HCT116 (cell line): ENCODE data around the gene FAM167B. TPM values are rescaled to one million over a fixed set of nuclear protein-coding genes. Genes with fewer than 3 reads are reported as not detected.

Experiments used
- ATAC-seq: fragments of 200-7000 bp; cut with Tn5 transposase; 2 replicates; pipeline ENCODE4 v1.9.1; 2020; ENCODE audit warnings: mild to moderate bottlenecking, moderate library complexity
- BruUV-seq: library from RNA; stranded (reverse); fragments of 400-500 nt; replicated peaks from 2 replicates; lab custom pipeline; 2021; lab: Mats Ljungman, UMichigan
- CTCF ChIA-PET: fragments of 300-600 bp; sonication (Branson Sonifier 250); formaldehyde crosslinking; loops from one replicate; lab custom pipeline; 2021; ENCODE audit warnings: antibody characterized with exemption; lab: Charles Lee
- POLR2A ChIA-PET: fragments of 300-600, 350-600 bp; sonication (Branson Sonifier 250); formaldehyde crosslinking; loops from one replicate; lab custom pipeline; 2021; ENCODE audit warnings: antibody characterized with exemption; lab: Charles Lee
- RAD21 ChIA-PET, 2 experiments: fragments of 300-600 bp; sonication (Branson Sonifier 250); formaldehyde crosslinking; loops; one replicate each; lab custom pipeline; 2023; ENCODE audit warnings: low total read pairs in 2 of 2; ENCODE audit not compliant: uncharacterized antibody in 2 of 2, unreplicated experiment in 2 of 2, low non-redundant PET in 1 of 2; lab: Charles Lee
- DNase-seq: peaks from one replicate; pipeline ENCODE4 v3.0.0-alpha.2; 2010; ENCODE audit warnings: low read depth, low spot score
- H2AFZ ChIP-seq: fragments of 200-600 bp; shearing (Covaris generic), sonication (generic); 2 replicates; pipeline ENCODE4 v1.6.1; 2017; ENCODE audit warnings: low read depth, mixed run types, mixed read lengths, antibody characterized with exemption, low read length; ENCODE audit not compliant: poor library complexity, severe bottlenecking
- H3K27ac ChIP-seq: 2 replicates; pipeline ENCODE4 v1.5.1; 2012; ENCODE audit warnings: low read depth, low read length
- H3K27me3 ChIP-seq: fragments of 200-600 bp; sonication (generic); 2 replicates; pipeline ENCODE4 v1.6.1; 2016; ENCODE audit warnings: mixed run types, low read length, mixed read lengths; ENCODE audit not compliant: insufficient read depth
- H3K36me3 ChIP-seq, 2 experiments: fragments of 200-500 bp in 1 of 2; fragments of 200-600 bp in 1 of 2; sonication (Bioruptor generic) in 1 of 2; sonication (generic) in 1 of 2; 2 replicates each; pipeline versions ENCODE4 v1.5.1 to v1.6.1; 2014 to 2016; ENCODE audit warnings: low read length in 2 of 2, inconsistent platforms in 1 of 2, mixed read lengths in 1 of 2, mixed run types in 1 of 2; ENCODE audit not compliant: insufficient read depth in 2 of 2, control insufficient read depth in 1 of 2
- H3K4me1 ChIP-seq, 2 experiments: fragments of 200-600 bp in 1 of 2; sonication (generic) in 1 of 2; 2 replicates each; pipeline versions ENCODE4 v1.5.1 to v1.6.1; 2012 to 2017; ENCODE audit warnings: low read length in 2 of 2, inconsistent platforms in 1 of 2, mild to moderate bottlenecking in 1 of 2, mixed read lengths in 1 of 2, mixed run types in 1 of 2, moderate library complexity in 1 of 2; ENCODE audit not compliant: insufficient read depth in 2 of 2, control insufficient read depth in 1 of 2
- H3K4me2 ChIP-seq: fragments of 200-600 bp; sonication (generic); 2 replicates; pipeline ENCODE4 v1.6.1; 2017; ENCODE audit warnings: mixed run types, low read length, mixed read lengths
- H3K4me3 ChIP-seq, 2 experiments: fragments of 200-600 bp in 1 of 2; sonication (generic) in 1 of 2; replicated peaks in 1 of 2; 2 replicates each; pipeline ENCODE4 v1.5.1; 2011 to 2016; ENCODE audit warnings: low read length in 2 of 2, control low read depth in 1 of 2, low read depth in 1 of 2, mild to moderate bottlenecking in 1 of 2, mixed read lengths in 1 of 2, mixed run types in 1 of 2
- H3K79me2 ChIP-seq: fragments of 200-600 bp; sonication (generic); 2 replicates; pipeline ENCODE4 v1.6.1; 2017; ENCODE audit warnings: mild to moderate bottlenecking, mixed run types, low read length, moderate library complexity, mixed read lengths; ENCODE audit not compliant: insufficient read depth
- H3K9ac ChIP-seq: fragments of 200-600 bp; sonication (generic); 2 replicates; pipeline ENCODE4 v1.6.1; 2016; ENCODE audit warnings: low read length, mixed read lengths
- H3K9me2 ChIP-seq: fragments of 200-600 bp; sonication (generic), shearing (Covaris generic); 2 replicates; pipeline ENCODE4 v1.6.1; 2017; ENCODE audit warnings: mixed run types, mild to moderate bottlenecking, moderate library complexity; ENCODE audit not compliant: insufficient read depth
- H3K9me3 ChIP-seq, 2 experiments: fragments of 200-500 bp in 1 of 2; fragments of 200-600 bp in 1 of 2; sonication (Bioruptor generic) in 1 of 2; sonication (generic) in 1 of 2; 2 replicates each; pipeline ENCODE4 v1.6.1; 2014 to 2017; ENCODE audit warnings: low read length in 2 of 2, mixed read lengths in 2 of 2, inconsistent platforms in 1 of 2, low read depth in 1 of 2, mild to moderate bottlenecking in 1 of 2, mixed run types in 1 of 2, moderate library complexity in 1 of 2; ENCODE audit not compliant: control insufficient read depth in 1 of 2, insufficient read depth in 1 of 2
- H4K20me1 ChIP-seq: fragments of 200-600 bp; sonication (generic), shearing (Covaris generic); 2 replicates; pipeline ENCODE4 v1.6.1; 2017; ENCODE audit warnings: mixed run types, mild to moderate bottlenecking, moderate library complexity; ENCODE audit not compliant: insufficient read depth
- CBX3 ChIP-seq: IDR thresholded peaks from 2 replicates; pipeline ENCODE4 v1.6.1; 2012; ENCODE audit warnings: low read depth
- EGR1 ChIP-seq: IDR thresholded peaks from 2 replicates; pipeline ENCODE4 v1.6.1; 2012; ENCODE audit warnings: low read depth
- ELF1 ChIP-seq: IDR thresholded peaks from 2 replicates; pipeline ENCODE4 v1.6.1; 2012; ENCODE audit warnings: low read depth, borderline replicate concordance
- EZH2 ChIP-seq: fragments of 200-600 bp; sonication (generic); IDR thresholded peaks from 2 replicates; pipeline ENCODE4 v1.6.1; 2017; ENCODE audit warnings: antibody characterized with exemption, mixed run types
- FOSL1 ChIP-seq: IDR thresholded peaks from 2 replicates; pipeline ENCODE4 v1.6.1; 2012; ENCODE audit warnings: low read depth
- POLR2A ChIP-seq: IDR thresholded peaks from 2 replicates; pipeline ENCODE4 v1.7.0; 2011; ENCODE audit warnings: borderline replicate concordance; ENCODE audit not compliant: insufficient read depth, insufficient read length; ENCODE audit errors: extremely low read depth
- POLR2AphosphoS5 ChIP-seq: IDR thresholded peaks from 2 replicates; pipeline ENCODE4 v1.6.1; 2011; ENCODE audit warnings: mild to moderate bottlenecking, low read depth, low read length, moderate library complexity
- SIN3A ChIP-seq: IDR thresholded peaks from 2 replicates; pipeline ENCODE4 v1.6.1; 2012; ENCODE audit warnings: low read depth
- SP1 ChIP-seq: IDR thresholded peaks from 2 replicates; pipeline ENCODE4 v1.6.1; 2012; ENCODE audit warnings: low read depth
- YY1 ChIP-seq: IDR thresholded peaks from 2 replicates; pipeline ENCODE4 v1.6.1; 2011; ENCODE audit warnings: low read length, low read depth, moderate library complexity, mild to moderate bottlenecking; ENCODE audit not compliant: insufficient replicate concordance; ENCODE audit errors: extremely low read depth
- ZFX ChIP-seq: fragments of 450-650 bp; IDR thresholded peaks from 2 replicates; pipeline ENCODE4 v1.6.1; 2017
- intact Hi-C: fragments of 100-400 bp; cut with micrococcal nuclease; formaldehyde crosslinking; loops from 2 replicates; pipeline ENCODE4 v1.10.0; 2022
- total RNA-seq: library from RNA; stranded (reverse); gene quantifications from one replicate; pipeline ENCODE4 v1.2.1, GENCODE V29; 2021; ENCODE audit not compliant: unreplicated experiment
- TF ChIP-seq, protein P1 (sequence below): IDR thresholded peaks from 2 replicates; pipeline ENCODE4 v1.6.1; 2012
- TF ChIP-seq, protein P2 (sequence below), 3 experiments: fragments of 200-600 bp in 1 of 3; sonication (generic) in 1 of 3; IDR thresholded peaks in 2 of 3; conservative IDR thresholded peaks in 1 of 3; 2 replicates each; pipeline ENCODE4 v1.5.1; 2012 to 2017; ENCODE audit warnings: low read depth in 2 of 3, low read length in 2 of 3, antibody characterized with exemption in 1 of 3, borderline replicate concordance in 1 of 3, control low read depth in 1 of 3, mild to moderate bottlenecking in 1 of 3, mixed read lengths in 1 of 3, mixed run types in 1 of 3, moderate library complexity in 1 of 3; ENCODE audit not compliant: insufficient read depth in 1 of 3

Gene FAM167B
- total RNA-seq, 1 experiment from 2014 or later = 0.42 TPM

DNA sequence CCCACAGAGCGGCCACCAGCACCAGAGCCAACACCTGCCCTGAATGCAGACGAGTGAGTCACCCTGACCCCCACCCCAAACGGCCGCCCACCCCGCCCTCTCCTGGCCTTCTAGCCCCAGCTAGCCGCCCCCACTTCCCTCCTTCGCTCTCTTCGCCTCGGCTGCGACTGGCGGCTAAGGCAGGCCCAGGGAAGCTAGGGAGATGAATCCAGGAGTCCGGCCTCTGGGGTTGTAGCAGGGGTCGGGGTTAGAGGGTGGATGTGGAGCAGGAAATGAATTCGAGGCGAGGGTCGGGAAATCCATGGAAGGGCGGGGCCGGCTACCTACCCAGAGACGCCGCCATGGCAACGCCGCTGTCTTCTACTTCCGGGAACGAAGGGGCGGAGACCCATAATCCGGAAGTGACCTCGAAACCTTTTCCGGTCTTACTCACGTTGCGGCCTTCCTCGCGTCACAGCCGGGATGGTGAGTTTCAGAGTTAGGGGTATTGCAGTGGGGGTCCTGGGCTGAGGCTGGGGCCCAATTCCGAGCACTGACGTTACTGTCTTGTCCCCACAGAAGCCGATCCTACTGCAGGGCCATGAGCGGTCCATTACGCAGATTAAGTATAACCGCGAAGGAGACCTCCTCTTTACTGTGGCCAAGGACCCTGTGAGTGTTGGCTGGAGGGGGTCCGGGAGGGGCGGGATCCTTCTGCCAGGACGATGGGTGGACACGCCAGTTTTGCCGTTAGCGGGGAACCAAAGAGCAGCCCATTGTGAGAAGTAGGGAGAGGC is 24.9 kb upstream of the FAM167B start, which contains the start of the genes EIF3I and TMEM234:
EIF3I (plus strand) TSS at position 428 of the 776 bp plus-strand sequence; CDS start at position 463, 35 bp downstream.
TMEM234 (minus strand) TSS at position 374 of the 776 bp plus-strand sequence; CDS start at position 343, 31 bp downstream.
- CTCF ChIA-PET = interaction anchor here (1.0 kb wide), 1 partner anchor 26 kb away, joined by 3 read pairs; no protein-coding TSS in a partner anchor
- H3K79me2 ChIP-seq = peaks cover 45% of the 10 kb centered on the region

More for the DNA sequence above, 24.9 kb upstream of the FAM167B start, which contains the start of the genes EIF3I and TMEM234:
- H3K4me3 ChIP-seq = peak within 1 kb of the TSS; percentile 96 to 99
- peak within 1 kb of the TSS; percentile 99 for H3K9ac ChIP-seq
- H3K27ac ChIP-seq = peak within 1 kb of the TSS; percentile 68
- ChIA-PET RAD21 (interaction anchor here in 1 of 2 experiments (0.7 kb wide), 1 partner anchor 19 kb away, joined by 3 read pairs; no protein-coding TSS in a partner anchor), POLR2A (no interaction called here)
- H4K20me1 ChIP-seq = no peaks in the 10 kb centered on the region
- DNase-seq = peak; percentile 85
- TSS peak; percentile 58 for BruUV-seq
- intact Hi-C loops = no loop called here
- peak within 1 kb of the TSS; percentile 96 for H3K4me2 ChIP-seq
- H3K9me3 ChIP-seq = no peaks in the 10 kb centered on the region
- H3K36me3 ChIP-seq = peaks cover 16 to 23% of the 10 kb centered on the region in 2 experiments; a peak in 3 of 4 replicates
- peaks cover 15 to 35% of the 10 kb centered on the region in 2 experiments for H3K4me1 ChIP-seq
- H3K27me3 ChIP-seq = no peaks in the 10 kb centered on the region
- no peak for TF ChIP-seq CBX3
- peak; percentile 88; the same call in 1 of the 2 replicates for TF ChIP-seq ELF1
- TF ChIP-seq ZFX = peak; percentile 88
- TF ChIP-seq FOSL1 = no peak
- peak; percentile 50 for TF ChIP-seq EGR1
- TF ChIP-seq, protein P1, sequence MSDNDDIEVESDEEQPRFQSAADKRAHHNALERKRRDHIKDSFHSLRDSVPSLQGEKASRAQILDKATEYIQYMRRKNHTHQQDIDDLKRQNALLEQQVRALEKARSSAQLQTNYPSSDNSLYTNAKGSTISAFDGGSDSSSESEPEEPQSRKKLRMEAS = peak; percentile 84
- peak; percentile 57; the same call in 1 of the 2 replicates for TF ChIP-seq SIN3A
- TF ChIP-seq SP1 = peak; percentile 52
- TF ChIP-seq POLR2AphosphoS5 = peak; percentile 92
- no peak for TF ChIP-seq EZH2
- peak; percentile 16 for TF ChIP-seq YY1
- TF ChIP-seq, protein P2, sequence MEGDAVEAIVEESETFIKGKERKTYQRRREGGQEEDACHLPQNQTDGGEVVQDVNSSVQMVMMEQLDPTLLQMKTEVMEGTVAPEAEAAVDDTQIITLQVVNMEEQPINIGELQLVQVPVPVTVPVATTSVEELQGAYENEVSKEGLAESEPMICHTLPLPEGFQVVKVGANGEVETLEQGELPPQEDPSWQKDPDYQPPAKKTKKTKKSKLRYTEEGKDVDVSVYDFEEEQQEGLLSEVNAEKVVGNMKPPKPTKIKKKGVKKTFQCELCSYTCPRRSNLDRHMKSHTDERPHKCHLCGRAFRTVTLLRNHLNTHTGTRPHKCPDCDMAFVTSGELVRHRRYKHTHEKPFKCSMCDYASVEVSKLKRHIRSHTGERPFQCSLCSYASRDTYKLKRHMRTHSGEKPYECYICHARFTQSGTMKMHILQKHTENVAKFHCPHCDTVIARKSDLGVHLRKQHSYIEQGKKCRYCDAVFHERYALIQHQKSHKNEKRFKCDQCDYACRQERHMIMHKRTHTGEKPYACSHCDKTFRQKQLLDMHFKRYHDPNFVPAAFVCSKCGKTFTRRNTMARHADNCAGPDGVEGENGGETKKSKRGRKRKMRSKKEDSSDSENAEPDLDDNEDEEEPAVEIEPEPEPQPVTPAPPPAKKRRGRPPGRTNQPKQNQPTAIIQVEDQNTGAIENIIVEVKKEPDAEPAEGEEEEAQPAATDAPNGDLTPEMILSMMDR (IDR thresholded peaks at IDR 0.05 in 2 of 3, conservative IDR thresholded peaks at IDR 0.05 in 1 of 3; ENCODE audit: borderline replicate concordance in 1 of 3, insufficient read depth in 1 of 3, low read depth in 2 of 3, low read length in 2 of 3) = no peak
- TF ChIP-seq POLR2A = peak; percentile 68
- H2AFZ ChIP-seq = no peak within 1 kb of the TSS
- H3K9me2 ChIP-seq = no peaks in the 10 kb centered on the region
- ATAC-seq = peak; percentile 87
